Kidney glomerular epithelial cell (primary cell): Measurements from ENCODE around the gene CDCA4.

Experiments
- DNase-seq: peaks from one replicate; lab custom pipeline; 2025; lab: John Stamatoyannopoulos, UW

The CDCA4 gene

DNA sequence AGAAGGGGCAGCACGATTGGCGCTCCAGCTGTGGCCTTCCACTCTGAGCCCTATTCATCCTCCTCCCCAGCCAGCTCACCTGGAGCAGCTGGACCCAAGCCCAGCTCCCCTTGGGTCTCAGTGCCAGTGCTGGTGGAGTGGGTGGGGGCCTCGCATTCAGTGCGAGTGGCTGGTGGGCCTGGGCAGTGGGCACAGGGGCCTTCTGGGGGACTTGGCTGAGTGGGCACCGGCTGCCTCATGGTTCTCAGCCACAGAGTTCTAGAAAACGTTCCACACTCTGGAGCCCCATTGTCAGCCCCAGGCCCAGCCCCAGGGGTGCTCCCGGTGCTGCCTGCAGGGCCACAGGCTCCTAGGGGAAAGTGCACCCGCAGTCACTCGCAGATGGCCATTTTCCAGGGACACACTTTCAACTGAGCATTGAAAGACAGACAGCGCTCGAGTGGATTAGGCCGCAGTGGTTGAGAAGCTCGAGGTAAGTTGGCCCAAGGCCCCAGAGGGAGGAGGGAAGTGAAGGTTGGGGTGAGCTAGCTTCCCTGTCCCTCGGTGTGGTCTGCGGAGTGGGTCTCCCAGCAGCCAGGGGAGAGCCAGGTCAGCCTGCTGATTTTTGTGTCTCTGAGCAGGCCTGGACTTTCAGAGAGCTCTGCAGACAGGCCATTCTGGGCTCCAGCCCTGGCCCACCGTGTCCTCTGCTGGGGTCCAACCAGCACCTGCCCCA, 31.5 kb downstream of the CDCA4 start:
- DNase-seq, result no peak

- no peak for DNase-seq
Observed at GRCh38 chr14:104986487-104987164, 34.3 kb downstream of the CDCA4 start.

DNA sequence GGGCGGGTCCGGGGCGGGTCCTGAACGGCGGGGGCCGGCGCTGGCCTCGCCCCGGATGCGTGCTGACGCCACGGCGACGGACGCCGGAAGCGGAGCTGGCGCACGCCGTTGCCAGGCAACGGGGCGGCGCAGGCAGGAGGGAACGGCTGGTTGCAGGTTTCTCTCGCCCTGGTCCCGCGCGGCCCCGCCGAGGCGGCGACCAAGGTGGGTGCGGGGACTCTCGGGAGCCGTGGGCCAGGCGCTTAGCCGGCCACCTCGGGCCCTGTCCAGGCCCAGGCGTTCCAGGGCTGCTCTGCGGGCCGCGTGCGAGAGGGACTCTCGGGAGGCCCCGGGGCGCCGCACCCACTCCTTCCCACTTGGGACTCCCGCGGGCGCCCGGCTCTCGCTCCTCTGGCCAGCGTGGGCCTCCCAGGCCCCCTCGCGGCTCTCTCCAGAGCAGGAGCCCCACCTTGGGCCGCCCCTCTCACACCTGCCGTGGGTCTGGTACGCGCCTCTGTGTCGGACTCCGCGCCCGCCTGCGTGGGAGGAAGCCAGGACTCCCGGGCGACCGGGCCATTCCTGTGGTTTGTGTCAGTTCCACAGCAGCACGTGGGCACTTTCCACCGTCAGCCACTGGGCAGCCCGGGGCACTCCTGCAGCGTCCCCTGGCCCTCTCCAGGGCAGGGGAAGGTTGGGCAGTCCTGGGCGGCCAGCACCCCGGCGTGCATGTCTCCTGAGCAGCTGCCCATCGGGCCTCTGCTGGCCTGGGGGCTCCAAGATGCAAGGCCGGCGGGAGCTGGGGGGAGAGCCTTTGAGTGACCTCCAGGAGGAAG, 35.0 kb downstream of the CDCA4 start, which contains the start of gene CLBA1:
Gene CLBA1 (plus strand): TSS at position 114 of the 812 bp plus-strand sequence. CDS start 644 bp downstream, at position 758.
- DNase-seq, result peak; percentile 73

GRCh38 chr14:104984056-104984894, 36.6 kb downstream of the CDCA4 start:
- DNase-seq, result no peak

GRCh38 chr14:104983231-104983721, 37.6 kb downstream of the CDCA4 start:
- no peak for DNase-seq

GRCh38 chr14:104982548-104983230, 38.2 kb downstream of the CDCA4 start:
- no peak for DNase-seq

GRCh38 chr14:104981699-104982541, 39.0 kb downstream of the CDCA4 start:
- DNase-seq, result no peak

DNA sequence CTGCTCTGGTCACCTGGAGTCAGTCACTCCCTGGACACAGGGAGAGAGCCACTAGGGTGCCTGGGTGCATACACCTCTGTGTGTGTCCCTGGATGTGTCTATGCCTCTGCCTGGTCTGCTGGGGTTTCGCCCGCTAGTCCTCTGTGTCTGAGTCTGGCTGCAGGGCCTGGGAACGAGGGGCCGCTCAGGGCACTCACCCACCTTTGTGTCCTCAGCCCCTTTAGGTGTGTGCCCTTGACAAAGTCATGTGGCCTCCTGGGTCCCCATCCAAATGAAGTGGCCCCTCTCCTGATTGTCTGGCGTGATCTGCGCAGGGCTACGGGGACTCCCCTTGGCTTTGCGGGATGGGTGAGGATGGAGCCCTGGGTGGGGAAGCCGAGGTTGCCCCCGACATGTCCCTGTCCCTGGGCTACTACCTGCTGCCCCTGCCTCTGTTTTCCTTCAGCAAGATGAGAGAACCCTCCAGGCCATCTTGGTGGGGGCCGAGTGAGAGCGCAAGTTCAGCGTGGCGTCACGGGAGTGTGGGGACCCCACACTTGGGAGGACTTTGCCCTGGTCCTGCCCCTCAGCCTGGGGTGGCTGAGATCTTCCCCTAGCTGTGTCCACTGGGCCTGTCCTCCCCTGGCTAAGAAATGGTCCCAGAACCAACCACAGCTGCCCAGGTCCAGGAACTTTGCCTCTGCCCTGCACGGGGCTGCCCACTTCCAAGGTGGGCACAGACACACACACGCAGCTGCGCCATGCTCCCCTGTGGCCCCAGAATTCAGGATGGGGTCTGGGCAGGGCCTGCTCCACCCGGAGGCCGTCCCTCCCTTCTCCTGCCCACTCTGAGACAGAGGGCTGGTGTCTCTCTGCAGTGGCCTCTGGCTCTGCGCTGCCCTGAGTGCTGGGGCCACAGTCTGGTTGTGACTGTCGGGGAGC, 40.0 kb downstream of the CDCA4 start:
- DNase-seq, result no peak

DNA sequence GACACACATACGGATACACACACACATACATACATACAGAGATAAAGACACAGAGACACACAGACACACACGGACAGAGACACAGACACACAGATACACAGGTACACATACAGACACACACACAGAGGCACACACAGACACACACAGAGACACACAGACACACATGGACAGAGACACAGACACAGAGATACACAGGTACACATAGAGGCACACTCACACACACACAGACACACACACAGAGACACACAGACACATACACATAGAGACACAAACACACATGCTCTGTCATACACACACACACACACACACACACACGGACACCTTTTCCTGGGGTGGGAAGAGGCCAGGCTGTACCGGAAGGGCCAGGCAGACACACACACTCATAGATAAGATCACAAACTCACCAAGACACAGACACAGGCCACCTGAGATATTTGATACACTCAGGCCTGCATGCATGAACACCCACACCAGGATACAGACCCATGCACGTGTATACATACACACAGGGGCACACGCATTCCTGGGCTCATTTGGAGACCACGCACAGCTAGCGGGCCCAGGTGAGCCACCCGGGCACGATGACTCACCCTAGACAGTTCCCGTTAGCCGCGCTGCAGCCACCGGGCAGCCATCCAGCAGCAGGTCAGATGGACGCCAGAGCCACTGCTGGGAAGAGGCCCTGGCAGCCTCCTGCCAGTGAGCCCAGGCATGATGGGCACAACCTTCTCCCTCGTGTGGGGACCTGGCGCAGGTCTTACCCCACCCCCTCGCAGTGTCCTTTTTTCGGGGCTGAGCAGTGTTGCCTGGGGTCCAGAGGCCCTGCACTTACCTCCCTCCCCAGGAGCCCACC, 40.9 kb downstream of the CDCA4 start:
- DNase-seq, result peak; percentile 64

- DNase-seq, result no peak
Observed at GRCh38 chr14:104978746-104979691, 41.9 kb downstream of the CDCA4 start.

GRCh38 chr14:104977681-104978653, 42.9 kb downstream of the CDCA4 start, which contains the start of gene AHNAK2:
AHNAK2 (minus strand) TSS chr14:104978374; CDS start chr14:104978237, 137 bp downstream.
- DNase-seq, result peak; percentile 14

GRCh38 chr14:104977008-104977680, 43.7 kb downstream of the CDCA4 start:
- no peak for DNase-seq

DNA sequence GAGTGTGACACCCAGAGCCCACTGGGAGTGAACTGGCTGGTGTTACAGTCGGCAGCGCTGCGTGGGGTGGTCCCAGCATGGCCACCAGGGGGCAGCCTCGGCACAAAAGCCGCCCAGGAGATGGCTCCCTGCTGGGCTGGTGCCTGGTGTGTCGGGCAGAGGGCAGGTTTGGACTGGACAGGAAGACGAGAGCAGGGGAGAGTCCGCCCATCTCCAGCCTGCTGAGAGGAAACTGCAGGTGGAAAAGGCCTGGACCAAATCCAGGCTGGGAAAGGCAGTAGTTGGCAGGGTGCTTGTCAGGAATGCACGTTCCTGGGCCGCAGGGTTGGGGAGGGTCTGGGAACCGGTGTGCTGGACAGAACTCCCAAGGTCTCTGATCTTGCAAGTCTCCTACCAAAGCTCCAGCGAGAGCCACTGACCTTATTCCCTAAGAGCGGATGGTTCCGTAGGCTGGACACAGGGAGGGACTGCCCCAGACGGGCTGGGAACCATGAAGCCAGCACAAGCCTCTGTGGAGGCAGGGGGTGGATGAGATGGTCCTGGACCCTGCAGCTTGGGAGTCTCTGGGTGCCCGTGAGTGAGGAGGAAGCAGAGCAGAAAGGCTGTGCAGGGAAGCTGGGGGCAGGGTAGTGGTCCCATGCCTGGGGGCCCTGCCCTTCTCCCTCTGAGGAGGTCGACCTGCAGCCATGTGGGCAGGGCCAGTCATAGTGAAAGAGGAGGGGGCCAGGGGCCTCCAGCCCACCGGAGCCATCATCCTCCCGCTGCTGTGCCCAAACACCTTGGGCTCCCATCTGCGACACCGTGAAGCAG, 44.5 kb downstream of the CDCA4 start:
- DNase-seq, result peak; percentile 76
